ENCODE results near the gene SNAP29.
"Not testable (repeated sequence)": the region's sequence is repeated elsewhere in the genome, so short reads cannot be mapped to it uniquely, and the experiment has no call there.

The SNAP29 gene

DNA sequence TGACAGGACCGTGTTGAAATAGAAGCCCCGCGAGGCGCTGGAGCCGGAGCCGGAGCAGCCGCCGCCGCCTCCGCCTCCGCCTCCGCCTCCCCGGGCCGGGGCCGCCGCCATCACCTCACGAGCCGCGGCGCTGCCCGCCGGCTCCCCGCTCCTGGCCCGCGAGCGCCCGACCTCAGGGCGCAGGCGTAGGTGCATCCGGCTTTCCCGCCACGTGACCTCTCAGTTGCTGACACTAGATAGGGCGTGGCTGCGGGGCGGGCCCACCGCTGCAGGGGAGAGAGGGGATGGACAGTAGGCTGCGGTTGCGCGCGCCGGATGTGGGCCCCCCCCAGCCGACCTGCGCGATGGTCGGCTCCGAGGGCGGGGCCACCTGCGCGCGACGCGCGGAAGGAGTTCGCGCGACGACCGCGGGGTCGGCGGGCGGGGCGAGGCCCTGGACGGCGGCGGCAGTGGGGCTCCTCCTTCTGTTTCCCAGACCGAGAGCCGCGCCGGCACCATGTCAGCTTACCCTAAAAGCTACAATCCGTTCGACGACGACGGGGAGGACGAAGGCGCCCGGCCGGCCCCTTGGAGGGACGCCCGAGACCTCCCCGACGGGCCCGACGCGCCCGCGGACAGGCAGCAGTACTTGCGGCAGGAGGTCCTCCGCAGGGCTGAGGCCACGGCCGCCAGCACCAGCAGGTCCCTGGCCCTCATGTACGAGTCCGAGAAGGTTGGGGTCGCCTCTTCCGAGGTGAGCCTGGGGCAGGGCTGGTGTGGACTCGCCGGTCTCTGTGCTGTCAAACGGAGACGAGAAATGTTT lies at the start of gene SNAP29, which contains the start of gene PI4KA:
SNAP29 (plus strand) TSS at position 393 of the 802 bp plus-strand sequence; CDS start at position 497, 104 bp downstream.
PI4KA (minus strand) TSS at position 197 of the 802 bp plus-strand sequence; CDS start at position 111, 86 bp downstream.
- peak; percentile 98 for DNase-seq

DNA sequence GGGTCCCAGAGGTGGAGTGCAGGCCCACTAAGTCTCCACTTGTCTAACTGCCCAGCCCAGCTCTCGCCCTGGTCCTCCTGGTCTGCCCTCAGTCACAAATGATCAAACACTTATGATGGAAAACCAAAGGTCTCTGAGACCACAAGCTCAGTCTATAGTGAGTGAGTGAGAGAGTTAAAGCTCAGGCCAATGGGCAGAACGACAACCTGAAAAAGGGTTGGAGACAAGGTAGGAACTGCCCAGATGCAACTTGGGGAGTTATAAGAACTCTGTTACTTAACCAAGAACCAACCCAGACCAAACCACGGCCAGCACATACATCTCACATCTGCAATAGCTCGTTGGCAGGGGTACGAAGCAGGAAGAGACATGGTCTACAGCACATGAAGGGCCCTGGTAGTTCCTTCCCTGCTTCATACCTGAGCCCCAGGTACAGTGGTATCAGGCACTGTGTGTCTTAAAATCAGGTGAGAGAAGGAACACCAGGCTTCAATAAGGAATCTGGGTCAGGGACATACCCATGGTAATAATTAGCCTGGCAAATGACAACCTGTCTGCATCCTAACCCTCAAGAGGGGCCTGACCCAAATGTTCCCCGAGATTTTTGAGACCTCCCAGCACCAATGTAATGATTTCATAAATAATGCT lies 49.1 kb upstream of the SNAP29 start:
- no peak for DNase-seq

DNA sequence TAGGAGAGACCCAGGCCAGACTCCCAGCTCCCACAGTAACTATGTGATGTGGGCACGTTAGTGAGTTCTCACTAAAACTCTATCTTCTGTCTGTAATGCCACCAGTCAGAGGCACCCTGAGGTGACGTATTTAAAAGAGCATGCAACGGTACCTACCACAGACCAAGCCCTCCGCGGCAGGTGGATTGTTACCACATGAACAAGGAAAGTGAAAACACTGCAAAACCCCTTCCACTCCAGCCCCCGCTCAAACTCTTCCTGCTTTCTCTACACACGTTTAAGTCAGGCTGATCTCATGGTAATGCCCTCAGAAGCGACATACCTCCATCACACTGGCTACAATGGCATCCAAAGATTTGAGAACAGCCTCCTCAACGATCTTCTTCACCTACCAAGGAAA lies 48.2 kb upstream of the SNAP29 start:
- no peak for DNase-seq

DNA sequence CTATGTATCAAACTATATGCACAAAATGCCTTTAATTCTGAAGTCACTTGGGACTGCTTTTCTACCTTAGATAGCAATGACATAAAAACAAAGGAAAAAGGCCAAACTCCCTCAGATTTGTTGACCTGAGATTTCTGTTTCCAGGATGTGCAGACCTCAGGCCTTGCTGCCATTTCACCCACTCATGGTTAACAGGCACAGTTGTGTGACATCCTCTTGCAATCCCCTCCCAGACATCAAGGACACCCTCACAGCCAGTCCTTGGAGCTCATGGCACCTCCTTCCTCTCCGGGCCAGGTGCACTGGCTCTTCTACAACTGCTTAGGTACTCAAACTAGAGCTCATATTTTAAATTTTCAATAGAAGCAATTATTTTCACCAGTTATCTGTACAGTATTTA lies 47.6 kb upstream of the SNAP29 start:
- no peak for DNase-seq

DNA sequence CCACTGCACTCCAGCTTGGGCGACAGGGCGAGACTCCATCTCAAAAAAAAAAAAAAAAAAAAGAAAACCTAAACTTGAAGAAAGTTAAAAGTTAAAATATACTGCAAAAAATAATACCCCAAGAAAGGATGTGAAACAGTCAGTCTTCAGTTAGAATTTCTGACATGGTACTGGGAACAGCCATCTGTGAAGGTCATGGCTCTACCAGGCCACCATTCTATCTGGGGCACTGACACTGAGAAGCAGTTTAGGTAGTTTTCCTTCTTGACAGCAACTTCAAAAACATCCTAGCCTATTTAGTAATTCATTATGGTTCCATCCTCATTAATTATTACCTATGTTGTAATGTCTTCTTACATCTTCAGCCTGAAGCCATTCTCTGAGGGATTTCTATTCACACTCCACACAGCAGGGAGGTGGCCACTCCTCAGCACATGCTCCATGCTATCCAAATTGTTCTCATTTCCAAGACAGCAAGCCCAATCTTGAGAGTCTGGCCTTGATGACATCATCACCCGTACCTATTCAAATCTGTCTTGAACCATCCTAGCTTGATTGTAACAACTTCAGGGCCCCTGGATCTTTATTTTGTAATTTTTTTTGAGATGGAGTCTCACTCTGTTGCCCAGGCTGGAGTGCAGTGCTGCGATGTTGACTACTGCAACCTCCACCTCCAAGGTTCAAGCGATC lies 46.7 kb upstream of the SNAP29 start:
- DNase-seq = no peak

GRCh38 chr22:20813056-20813455 lies 45.8 kb upstream of the SNAP29 start:
- no peak for DNase-seq

DNA sequence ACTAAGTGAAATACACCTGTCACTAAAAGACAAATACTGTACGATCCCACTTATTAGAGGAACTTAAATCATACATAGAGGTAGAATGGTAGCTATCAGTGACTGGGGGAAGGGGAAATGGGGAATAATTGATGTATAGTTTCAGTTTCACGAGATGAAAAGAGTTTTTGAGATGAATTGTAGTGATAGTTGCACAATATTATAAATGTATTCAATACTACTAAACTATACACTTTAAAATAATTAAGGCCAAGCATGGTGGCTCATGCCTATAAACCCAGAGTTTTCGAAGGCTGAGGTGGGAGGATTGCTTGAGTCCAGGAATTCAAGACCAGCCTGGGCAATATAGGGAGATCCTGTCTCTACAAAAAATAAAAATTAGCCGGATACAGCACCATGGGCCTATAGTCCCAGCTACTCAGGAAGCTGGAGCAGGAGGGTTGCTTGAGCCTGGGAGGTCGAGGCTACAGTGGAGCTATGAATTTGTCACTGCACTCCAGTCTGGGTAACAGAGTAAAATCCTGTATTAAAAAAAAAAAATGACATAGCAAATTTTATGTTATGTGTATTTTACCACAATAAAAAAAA lies 44.5 kb upstream of the SNAP29 start:
- DNase-seq = no peak

DNA sequence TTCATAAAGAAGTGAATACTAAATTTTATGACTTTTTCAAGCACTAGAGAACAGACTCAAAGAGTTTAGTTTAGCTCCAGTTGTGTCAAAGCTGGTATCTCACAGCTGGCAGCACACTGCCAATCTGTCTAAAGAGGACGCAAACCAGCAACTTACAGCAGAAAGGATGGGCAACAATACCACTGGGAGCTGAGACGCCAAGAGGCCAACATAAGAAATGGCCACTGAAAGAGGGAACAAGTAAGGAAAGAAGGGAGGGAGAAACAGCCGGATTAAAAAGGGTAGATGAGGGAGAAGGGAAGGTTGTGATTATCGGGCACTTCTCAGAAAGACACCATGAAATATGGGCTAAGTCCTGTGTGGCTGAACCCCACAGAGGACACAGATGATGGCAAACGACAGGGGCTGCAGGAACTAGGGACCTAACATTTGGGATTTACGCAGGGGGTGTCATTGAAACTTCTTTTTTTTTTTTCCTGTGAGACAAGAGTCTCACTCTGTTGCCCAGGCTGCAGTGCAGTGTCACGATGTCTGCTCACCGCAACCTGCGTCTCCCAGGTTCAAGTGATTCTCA lies 43.2 kb upstream of the SNAP29 start:
- no peak for DNase-seq

GRCh38 chr22:20816559-20816958 lies 42.2 kb upstream of the SNAP29 start:
- DNase-seq = no peak

- no peak for DNase-seq
These were observed 40.3 kb upstream of the SNAP29 start for GRCh38 chr22:20818471-20818870.

- no peak for DNase-seq
These were observed 39.3 kb upstream of the SNAP29 start for GRCh38 chr22:20819471-20819870.

GRCh38 chr22:20821717-20822239 lies 37.0 kb upstream of the SNAP29 start:
- not testable (repeated sequence) for DNase-seq

- DNase-seq = no peak
These were observed 36.6 kb upstream of the SNAP29 start for GRCh38 chr22:20822240-20822639.

GRCh38 chr22:20823264-20823663 lies 35.5 kb upstream of the SNAP29 start:
- no peak for DNase-seq

- not testable (repeated sequence) for DNase-seq
These were observed 33.6 kb upstream of the SNAP29 start for GRCh38 chr22:20825216-20825615.

GRCh38 chr22:20825624-20826023 lies 33.2 kb upstream of the SNAP29 start:
- DNase-seq = no peak

DNA sequence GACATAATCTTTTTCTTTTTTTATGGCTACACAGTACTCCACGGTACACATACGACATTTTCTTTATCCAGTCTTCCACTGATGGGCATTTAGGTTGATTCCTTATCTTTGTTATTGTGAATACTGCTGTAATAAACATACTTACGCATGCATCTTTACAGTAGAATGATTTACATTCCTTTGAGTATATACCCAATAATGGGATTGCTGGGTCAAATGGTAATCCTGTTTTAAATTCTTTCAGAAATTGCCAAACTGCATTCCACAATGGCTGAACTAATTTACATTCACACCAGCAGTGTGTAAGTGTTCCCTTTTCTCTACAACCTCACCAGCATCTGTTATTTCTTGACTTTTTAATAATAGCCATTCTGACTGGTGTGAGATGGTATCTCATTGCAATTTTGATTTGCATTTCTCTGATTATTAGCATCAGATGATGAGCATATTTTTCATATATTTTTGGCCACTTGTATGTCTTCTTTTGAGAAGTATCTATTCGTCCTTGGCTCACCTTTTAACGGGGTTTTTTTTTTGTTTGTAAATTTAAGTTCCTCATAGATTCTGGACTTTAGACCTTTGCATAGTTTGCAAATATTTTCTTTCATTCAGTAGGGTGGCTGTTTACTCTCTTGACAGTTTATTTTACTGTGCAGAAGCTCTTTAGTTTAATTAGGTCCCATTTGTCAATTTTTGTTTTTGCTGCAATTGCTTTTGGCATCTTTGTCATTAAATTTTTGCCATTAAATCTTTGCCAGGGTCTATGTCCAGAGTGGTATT lies 32.2 kb upstream of the SNAP29 start:
- DNase-seq = not testable (repeated sequence)

- DNase-seq = no peak
These were observed 29.2 kb upstream of the SNAP29 start for GRCh38 chr22:20829491-20830134.

GRCh38 chr22:20833225-20833665 lies 25.6 kb upstream of the SNAP29 start:
- no peak for DNase-seq

DNA sequence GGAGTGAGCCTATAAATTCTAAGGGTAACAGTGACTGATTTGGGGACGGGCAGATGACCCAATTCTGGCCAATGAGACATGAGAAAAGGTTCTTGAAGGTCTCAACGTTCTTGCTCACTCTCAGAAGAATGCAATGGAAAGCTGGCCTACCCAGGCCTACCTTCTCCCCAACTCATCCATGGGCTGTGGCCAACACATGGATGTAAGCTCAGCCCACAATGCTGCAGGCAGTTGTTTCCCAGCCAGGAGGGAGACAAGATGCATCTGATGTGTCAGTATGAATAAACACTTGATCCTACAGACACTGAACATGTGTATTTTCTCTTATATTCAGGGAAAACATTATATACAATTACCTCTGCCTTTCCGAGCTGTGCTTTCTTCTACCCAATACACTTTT lies 24.6 kb upstream of the SNAP29 start:
- DNase-seq = no peak

DNA sequence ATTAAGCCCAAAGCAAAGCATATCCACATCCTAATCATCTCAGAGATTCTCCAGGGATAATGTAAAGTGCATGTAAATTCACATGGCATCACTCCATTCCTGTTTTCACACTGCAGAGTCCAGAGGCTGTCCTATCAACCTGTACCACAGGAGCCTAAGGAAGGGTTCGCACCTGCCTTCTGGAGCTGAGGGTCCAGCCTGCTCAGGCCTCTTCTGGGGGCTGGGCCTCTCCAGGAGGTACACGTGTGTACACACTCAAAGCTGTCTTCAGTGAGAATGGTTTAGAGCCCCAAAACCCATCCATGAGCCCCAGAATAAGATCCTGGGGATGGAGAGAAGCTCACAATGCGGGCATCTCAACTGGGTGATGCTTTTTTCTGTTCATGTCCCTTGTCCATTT lies 24.1 kb upstream of the SNAP29 start:
- no peak for DNase-seq

Data from femur (tissue), 1 donor.